OCI-LY3 (cell line): ENCODE measurements around the gene APOA5.

ENCODE experiments used
- CTCF ChIP-seq: fragments of 200-600, 300-600 bp; sonication (generic); IDR thresholded peaks from 2 replicates; pipeline ENCODE4 v1.5.1; 2014; ENCODE audit warnings: antibody characterized with exemption, low read length, low read depth
- EZH2phosphoT487 ChIP-seq: fragments of 200-600 bp; shearing (Covaris generic); IDR thresholded peaks from 2 replicates; pipeline ENCODE4 v1.6.1; 2018; ENCODE audit warnings: antibody characterized with exemption, mixed run types, low read depth

- TF ChIP-seq CTCF (no peak), EZH2phosphoT487 (no peak)
These were observed 37.2 kb upstream of the APOA5 start for GRCh38 chr11:116828632-116829524.
